Left lung (tissue), 10 donors: ENCODE measurements around the gene UCP3. TPM values are rescaled to one million over a fixed set of nuclear protein-coding genes. Genes with fewer than 3 reads are reported as not detected.

Experiments
- ATAC-seq: fragments of 200-7000 bp; cut with Tn5 transposase; one replicate; pipeline ENCODE4 v1.9.1; 2020; ENCODE audit warnings: moderate library complexity
- DNase-seq, 4 donors: peaks; one replicate each; pipeline ENCODE4 v3.0.0-alpha.2; 2013 to 2020
- H3K27ac ChIP-seq, 2 donors: fragments of 200-600 bp; sonication (generic) in 1 of 2; one replicate each; pipeline versions ENCODE4 v1.5.0 to v1.8.0; 2020 to 2021
- H3K27me3 ChIP-seq, 2 donors: fragments of 200-600 bp; sonication (generic) in 1 of 2; one replicate each; pipeline versions ENCODE4 v1.5.0 to v1.8.0; 2020 to 2021
- H3K36me3 ChIP-seq, 2 donors: fragments of 200-600 bp; sonication (generic) in 1 of 2; one replicate each; pipeline versions ENCODE4 v1.5.0 to v1.8.0; 2020 to 2021
- H3K4me1 ChIP-seq, 2 donors: fragments of 200-600 bp; one replicate each; pipeline ENCODE4 v1.8.0; 2021
- H3K4me3 ChIP-seq, 2 donors: fragments of 200-600 bp; sonication (generic) in 1 of 2; one replicate each; pipeline versions ENCODE4 v1.5.0 to v1.8.0; 2020 to 2021; ENCODE audit warnings: mild to moderate bottlenecking in 1 of 2
- H3K9me3 ChIP-seq, 2 donors: fragments of 200-600 bp; sonication (generic) in 1 of 2; one replicate each; pipeline versions ENCODE4 v1.5.0 to v1.8.0; 2020 to 2021
- intact Hi-C, 2 donors: fragments of 100-400 bp; cut with DNase I; formaldehyde crosslinking; loops; one replicate each; pipeline versions ENCODE4 v1.11.2 to v1.14.2; 2022
- polyA plus RNA-seq, 6 donors: library from polyadenylated mRNA; unstranded; fragments of 120-200 nt; gene quantifications; one replicate each; pipeline ENCODE4 v1.2.1, GENCODE V29; 2013; ENCODE audit not compliant: insufficient read length in 6 of 6
- total RNA-seq, 2 donors: library from RNA; stranded (reverse); fragmentation: NEBNext Ultra II Directional; extraction: Animal tissue kit (Norgen Biotek cat#: 25700); gene quantifications; one replicate each; pipeline ENCODE4 v1.2.1, GENCODE V29; 2021
- TF ChIP-seq, protein P1 (sequence below), 2 donors: fragments of 200-600 bp; sonication (generic) in 1 of 2; IDR thresholded peaks; one replicate each; pipeline versions ENCODE4 v1.5.0 to v1.8.0; 2021; ENCODE audit warnings: antibody characterized with exemption in 2 of 2
- donor health status: DM: no; HTN: yes; CAD: no.
- donor health status: DM: no; HTN: no; CAD: no.

Gene UCP3
- total and polyA plus RNA-seq, 8 donors, result 1.0 to 5.2 (median 3.6) TPM

DNA sequence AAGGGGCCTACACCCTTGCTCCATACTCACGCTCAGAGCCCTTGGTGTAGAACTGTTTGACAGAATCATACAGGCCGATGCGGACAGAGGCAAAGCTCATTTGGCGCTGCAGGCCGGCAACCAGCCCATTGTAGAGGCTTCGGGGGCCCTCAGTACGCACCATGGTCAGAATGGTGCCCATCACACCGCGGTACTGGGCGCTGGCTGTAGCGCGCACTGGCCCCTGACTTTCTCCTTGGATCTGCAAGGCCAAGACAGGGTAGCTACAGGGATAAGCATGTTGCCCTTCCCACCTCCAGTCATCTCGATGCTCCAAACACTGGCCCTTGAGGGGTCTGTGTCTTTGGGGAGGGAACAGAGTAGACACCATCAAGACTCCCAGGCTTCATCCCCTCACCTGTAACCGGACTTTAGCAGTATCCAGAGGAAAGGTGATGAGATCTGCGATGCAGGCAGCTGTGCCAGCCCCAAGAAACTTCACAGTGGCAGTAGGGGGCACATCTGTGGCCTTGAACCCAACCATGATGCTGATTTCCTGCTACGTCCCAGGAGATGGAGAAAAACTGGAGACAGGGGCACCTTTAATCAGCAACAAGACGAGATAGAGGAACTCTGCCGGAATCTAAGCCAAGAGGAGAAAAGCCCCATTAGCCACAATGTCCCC is 30.9 kb downstream of the UCP3 start:
- H3K4me3 ChIP-seq, result no peak overlapping the region
- intact Hi-C loops, result loop anchor here in 1 of 2 donors (10.0 kb wide), 1 partner anchor 57 kb away; no protein-coding TSS in a partner anchor
- ATAC-seq (no peak), DNase-seq (no peak)
- no peaks in the 10 kb centered on the region for H3K9me3 ChIP-seq
- H3K27me3 ChIP-seq, result no peaks in the 10 kb centered on the region
- TF ChIP-seq, protein P1, sequence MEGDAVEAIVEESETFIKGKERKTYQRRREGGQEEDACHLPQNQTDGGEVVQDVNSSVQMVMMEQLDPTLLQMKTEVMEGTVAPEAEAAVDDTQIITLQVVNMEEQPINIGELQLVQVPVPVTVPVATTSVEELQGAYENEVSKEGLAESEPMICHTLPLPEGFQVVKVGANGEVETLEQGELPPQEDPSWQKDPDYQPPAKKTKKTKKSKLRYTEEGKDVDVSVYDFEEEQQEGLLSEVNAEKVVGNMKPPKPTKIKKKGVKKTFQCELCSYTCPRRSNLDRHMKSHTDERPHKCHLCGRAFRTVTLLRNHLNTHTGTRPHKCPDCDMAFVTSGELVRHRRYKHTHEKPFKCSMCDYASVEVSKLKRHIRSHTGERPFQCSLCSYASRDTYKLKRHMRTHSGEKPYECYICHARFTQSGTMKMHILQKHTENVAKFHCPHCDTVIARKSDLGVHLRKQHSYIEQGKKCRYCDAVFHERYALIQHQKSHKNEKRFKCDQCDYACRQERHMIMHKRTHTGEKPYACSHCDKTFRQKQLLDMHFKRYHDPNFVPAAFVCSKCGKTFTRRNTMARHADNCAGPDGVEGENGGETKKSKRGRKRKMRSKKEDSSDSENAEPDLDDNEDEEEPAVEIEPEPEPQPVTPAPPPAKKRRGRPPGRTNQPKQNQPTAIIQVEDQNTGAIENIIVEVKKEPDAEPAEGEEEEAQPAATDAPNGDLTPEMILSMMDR (IDR thresholded peaks at IDR 0.05), result no peak
- H3K4me1 ChIP-seq, result peaks cover 9 to 81% of the 10 kb centered on the region in 2 donors
- H3K27ac ChIP-seq, result no peak overlapping the region
- peaks cover 0 to 65% of the 10 kb centered on the region in 2 donors for H3K36me3 ChIP-seq

DNA sequence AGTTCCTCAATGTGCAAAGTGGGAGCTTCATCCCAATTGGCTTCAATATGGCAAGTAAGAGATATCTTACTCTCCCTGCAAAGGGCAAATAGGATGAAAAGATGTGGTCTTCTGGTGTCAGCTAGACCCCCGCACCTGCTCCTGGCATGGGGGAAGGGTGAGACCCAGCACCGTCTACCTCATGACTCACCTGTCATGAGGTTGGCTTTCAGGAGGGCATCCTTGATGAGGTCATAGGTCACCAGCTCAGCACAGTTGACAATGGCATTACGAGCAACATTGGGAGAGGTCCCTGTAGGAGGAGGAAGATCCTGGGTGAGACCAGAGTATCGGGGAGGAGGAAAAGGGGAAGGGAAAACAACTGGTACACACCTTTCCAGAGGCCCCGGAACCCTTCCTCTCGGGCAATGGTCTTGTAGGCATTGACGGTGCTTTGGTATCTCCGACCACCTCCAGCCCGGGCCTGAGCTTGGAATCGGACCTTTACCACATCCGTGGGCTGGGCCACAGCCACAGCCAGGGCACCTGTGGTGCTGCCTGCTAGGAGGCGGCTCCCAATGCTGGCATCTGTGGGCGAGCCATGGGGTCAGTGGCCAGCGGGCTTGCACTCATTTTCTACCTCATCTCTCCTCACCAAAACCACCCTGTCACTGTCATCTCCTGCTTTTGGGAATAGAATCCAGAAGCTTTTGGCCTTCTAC is 32.3 kb downstream of the UCP3 start:
- no peak overlapping the region for H3K4me3 ChIP-seq
- TF ChIP-seq, protein P1 (IDR thresholded peaks at IDR 0.05), result no peak
- peaks cover 0 to 65% of the 10 kb centered on the region in 2 donors for H3K36me3 ChIP-seq
- peaks cover 9 to 72% of the 10 kb centered on the region in 2 donors for H3K4me1 ChIP-seq
- DNase-seq (no peak), ATAC-seq (no peak)
- H3K27ac ChIP-seq, result no peak overlapping the region
- intact Hi-C loops, result loop anchor here in 1 of 2 donors (10.0 kb wide), 1 partner anchor 58 kb away; no protein-coding TSS in a partner anchor
- H3K27me3 ChIP-seq, result no peaks in the 10 kb centered on the region
- H3K9me3 ChIP-seq, result no peaks in the 10 kb centered on the region

DNA sequence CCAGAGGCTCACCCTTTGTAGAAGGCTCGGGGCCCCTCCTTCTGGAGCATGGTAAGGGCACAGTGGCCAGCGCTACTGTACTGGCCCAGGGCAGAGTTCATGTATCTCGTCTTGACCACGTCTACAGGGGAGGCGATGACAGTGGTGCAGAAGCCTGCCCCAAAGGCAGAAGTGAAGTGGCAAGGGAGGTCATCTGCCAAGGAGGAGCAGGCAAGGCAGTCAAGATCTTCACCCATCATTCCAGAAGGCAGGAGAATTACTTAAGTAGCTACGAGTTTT is 33.5 kb downstream of the UCP3 start:
- Histone ChIP-seq H3K36me3 (peaks cover 0 to 59% of the 10 kb centered on the region in 2 donors), H3K4me1 (peaks cover 3 to 60% of the 10 kb centered on the region in 2 donors), H3K4me3 (no peak overlapping the region), H3K9me3 (no peaks in the 10 kb centered on the region), H3K27ac (no peak overlapping the region), H3K27me3 (no peaks in the 10 kb centered on the region)
- intact Hi-C loops, result loop anchor here in 1 of 2 donors (10.0 kb wide), 1 partner anchor 59 kb away; no protein-coding TSS in a partner anchor
- ATAC-seq (no peak), DNase-seq (no peak)
- TF ChIP-seq, protein P1 (IDR thresholded peaks at IDR 0.05), result no peak

DNA sequence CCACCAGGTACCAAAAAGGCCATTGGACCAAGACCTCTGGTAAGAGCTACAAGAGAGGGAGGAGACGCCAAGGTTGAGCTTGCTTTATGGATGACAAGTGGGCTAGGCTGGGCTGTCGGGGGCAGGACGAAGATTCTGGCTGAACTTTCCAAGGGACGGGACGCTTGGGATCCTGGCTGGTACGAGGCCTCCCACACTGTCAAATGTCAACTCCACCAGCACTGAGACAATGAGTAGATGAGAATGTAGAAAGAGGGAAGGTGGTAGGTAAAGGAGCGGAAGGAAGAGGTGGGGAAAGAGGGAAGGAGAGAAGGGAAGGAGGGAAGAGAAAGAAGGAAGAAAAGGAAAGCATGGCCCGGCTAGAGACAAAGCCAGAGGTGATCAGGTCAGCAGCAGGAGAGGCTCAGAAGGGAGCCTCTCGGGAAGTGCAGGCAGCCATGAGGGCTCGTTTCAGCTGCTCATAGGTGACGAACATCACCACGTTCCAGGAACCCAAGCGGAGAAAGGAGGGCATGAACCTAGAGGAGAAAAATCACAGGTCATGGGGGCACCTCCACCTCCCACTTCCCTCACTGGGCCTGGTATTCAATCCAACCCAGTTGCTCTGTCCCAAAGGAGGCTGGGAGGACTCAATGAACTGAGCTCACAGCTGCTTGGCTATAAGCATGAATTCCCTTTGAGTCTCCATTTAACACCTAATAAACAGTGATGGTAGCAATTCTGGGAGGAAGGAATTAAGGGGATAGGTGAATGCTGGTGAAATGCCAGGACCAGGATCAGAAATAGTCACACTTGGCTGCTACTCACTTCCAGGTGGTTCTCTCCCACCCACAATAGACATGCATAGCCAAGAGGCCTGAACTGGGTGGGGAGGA is 34.0 kb downstream of the UCP3 start:
- Histone ChIP-seq H3K9me3 (no peaks in the 10 kb centered on the region), H3K4me1 (peaks cover 0 to 54% of the 10 kb centered on the region in 2 donors), H3K27me3 (no peaks in the 10 kb centered on the region), H3K36me3 (peaks cover 0 to 56% of the 10 kb centered on the region in 2 donors), H3K4me3 (no peak overlapping the region), H3K27ac (no peak overlapping the region)
- DNase-seq (no peak), ATAC-seq (no peak)
- TF ChIP-seq, protein P1 (IDR thresholded peaks at IDR 0.05), result no peak
- intact Hi-C loops, result loop anchor here in 1 of 2 donors (10.0 kb wide), 1 partner anchor 60 kb away; no protein-coding TSS in a partner anchor
